HG02885 (cell line): ENCODE results near the gene HARBI1.

Experiments
- ATAC-seq: cut with Tn5 transposase; IDR thresholded peaks from one replicate; pipeline ENCODE4 v1.9.1; 2021; ENCODE audit warnings: mild to moderate bottlenecking; ENCODE audit not compliant: unreplicated experiment, poor library complexity

Gene HARBI1

DNA sequence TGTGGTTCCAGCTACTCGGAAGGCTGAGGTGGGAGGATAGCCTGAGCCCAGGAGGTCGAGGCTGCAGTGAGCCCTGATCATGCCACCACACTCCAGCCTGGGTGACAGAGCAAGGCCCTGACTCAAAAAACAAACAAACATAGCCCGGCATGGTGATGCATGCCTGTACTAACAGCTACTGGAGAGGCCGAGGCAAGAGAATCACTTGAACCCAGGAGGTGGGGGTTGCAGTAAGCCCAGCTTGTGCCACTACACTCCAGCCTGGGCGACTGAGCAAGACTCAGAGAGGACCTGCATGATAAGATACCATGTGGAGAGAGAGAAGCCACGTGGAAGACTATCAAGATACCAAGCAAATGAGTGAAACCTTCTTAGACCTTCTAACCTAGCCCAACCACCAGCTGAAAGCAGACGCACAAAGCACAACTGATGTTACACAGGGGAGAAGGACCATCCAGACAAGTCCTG, 59.3 kb downstream of the HARBI1 start:
- no peak for ATAC-seq

DNA sequence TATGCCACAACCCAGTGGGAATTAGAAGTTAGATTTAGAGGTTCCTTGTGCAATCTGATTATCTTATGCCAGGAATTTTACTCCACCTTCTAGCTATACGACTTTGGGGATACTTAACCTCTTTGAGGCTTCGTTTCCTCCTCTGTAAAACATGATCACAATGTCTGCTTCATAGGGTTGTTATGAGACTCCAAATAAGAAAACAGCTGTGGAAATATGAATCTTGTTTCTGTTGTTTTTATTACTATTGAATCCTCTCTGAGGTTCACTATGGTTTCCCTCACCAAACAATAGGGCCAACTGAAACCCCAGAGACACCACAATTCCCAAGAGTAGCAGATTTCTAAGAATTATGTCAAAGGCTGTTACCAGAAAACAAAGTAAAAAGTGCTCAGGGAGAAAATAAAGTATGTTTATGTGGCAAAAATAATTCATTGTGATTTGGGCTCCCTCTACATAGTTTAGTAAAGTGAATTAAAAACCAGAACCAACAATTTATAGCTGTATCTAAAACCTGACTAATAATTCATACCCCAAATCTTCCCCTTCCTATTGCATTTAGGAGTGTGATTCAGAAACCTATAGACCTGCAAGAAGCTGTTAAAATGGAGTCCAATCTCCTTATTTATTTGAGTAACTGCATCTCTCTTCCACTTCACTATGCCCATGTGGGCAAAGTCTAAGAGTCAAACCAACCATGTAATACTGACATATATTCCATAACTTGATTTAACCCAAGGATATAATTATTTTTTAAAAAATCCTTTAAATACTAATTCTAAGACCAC, 61.6 kb downstream of the HARBI1 start:
- no peak for ATAC-seq

DNA sequence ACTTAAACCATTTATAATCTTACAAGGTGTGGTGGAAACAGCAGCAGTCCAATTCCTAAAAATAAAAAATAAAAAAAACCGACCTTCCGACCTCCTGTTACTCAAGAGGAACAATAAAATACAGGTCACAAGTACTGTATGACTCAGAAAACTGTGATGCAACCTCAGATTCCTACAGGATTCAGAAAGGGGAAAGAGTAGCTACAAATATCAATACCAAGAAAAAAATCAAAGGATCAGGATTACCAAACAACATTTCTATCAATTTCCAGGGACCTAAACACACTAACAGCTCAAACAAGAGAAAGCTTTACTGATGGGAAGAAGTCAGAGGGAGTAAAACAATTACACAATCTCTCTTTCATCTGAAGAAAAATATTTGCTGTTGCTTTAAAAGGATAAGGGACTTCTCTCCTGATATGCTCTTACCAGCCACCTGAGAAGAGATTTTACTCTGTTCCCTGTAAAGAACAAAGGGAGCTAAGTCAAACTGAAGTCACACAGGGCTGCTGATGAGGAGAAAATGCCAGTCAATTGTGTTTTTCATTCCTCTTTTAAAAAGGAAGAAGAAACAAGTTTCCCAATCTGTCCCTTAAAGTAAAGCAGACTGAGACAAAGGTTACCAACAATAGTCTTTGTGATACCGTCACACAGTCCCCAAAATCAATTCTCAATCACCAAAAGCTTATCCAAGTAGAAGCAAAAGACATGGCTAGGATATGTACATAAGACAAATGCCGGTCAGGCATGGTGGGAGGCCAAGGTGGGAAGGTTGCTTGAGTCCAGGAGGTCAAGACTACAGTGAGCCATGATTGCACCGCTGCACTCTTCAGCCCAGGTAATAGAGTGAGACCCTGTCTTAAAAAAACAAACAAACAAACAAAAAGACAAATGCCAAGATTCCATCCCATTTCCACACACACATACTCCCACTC, 62.5 kb downstream of the HARBI1 start:
- no peak for ATAC-seq

DNA sequence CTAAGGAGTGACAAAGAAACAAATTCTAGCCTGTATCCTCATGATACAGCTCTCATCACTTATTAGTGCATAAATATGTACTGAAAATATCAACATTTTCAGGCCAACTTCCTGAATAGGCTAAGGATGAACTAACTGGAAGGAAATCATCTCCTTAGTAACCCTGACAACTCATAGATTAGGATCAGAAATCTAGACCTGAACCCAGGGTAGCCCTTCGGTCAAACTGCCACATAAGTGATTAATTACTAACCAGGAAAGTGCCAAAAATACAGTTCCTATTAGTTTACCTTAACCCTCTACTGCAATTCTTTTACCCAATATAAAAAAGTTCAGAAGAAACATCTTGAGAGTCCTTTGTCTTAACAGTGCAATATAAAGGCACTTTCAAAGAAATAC, 63.2 kb downstream of the HARBI1 start:
- no peak for ATAC-seq
